Hepatocyte (in vitro differentiated cells): ENCODE data around the gene COX7C.

Experiments
- CTCF ChIP-seq: fragments of 200-600 bp; sonication (generic); IDR thresholded peaks from 2 replicates; pipeline ENCODE4 v1.5.1; 2016; ENCODE audit warnings: antibody characterized with exemption, mild to moderate bottlenecking; ENCODE audit not compliant: poor library complexity
- EZH2phosphoT487 ChIP-seq: fragments of 200-600 bp; sonication (generic); IDR thresholded peaks from one replicate; pipeline ENCODE4 v1.6.1; 2018; ENCODE audit warnings: antibody characterized with exemption, mild to moderate bottlenecking, low read depth, moderate library complexity; ENCODE audit not compliant: unreplicated experiment, severe bottlenecking

GRCh38 chr5:86640998-86641397 is 23.3 kb downstream of the COX7C start:
- no peak for TF ChIP-seq CTCF
- no peak for TF ChIP-seq EZH2phosphoT487
